GM19239 (cell line): ENCODE measurements around the gene ACSM2A.
"Not testable (repeated sequence)": the region's sequence is repeated elsewhere in the genome, so short reads cannot be mapped to it uniquely, and the experiment has no call there.

ENCODE experiments used
- DNase-seq: peaks from one replicate; pipeline ENCODE4 v3.0.0; 2011; ENCODE audit warnings: low spot score; ENCODE audit not compliant: insufficient read length
- FAIRE-seq: peaks from 2 replicates; lab custom pipeline; 2011; peaks lifted over from hg19 to GRCh38; lab: Jason Lieb, UNC

The ACSM2A gene

DNA sequence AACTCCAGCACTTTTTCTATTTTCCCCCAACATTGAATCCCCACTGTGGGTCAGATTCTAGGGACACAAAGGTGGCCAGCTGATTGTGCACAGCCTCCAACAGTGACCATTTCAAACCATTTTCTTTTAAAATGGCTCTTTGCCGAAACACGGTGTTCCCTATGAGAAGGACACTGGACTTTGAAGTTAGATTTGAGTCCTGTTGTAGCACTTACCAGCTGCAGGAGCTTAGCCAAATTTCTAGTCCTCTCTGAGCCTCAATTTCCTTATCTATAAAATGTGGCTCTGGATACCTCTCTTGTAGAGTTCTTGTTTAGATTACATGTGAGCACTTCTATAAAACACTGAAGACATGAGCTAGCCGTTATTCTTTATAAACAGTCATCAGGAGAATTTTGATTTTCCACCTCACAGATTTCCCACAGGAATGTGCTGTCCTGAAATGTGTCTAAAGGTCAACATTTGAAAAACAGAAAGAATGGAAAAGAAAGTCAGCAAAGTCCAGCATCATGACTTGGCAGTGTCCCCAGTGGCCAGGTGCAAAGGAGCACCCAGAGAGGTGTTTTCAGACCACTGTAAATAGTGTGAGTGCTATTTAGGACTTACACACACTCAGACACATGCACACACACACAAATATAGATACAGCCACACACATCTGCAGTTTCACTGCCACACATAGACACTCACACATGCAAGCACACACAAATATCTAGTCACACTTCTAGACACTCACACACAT lies 4.5 kb upstream of the ACSM2A start:
- DNase-seq, FAIRE-seq: not testable (repeated sequence)

DNA sequence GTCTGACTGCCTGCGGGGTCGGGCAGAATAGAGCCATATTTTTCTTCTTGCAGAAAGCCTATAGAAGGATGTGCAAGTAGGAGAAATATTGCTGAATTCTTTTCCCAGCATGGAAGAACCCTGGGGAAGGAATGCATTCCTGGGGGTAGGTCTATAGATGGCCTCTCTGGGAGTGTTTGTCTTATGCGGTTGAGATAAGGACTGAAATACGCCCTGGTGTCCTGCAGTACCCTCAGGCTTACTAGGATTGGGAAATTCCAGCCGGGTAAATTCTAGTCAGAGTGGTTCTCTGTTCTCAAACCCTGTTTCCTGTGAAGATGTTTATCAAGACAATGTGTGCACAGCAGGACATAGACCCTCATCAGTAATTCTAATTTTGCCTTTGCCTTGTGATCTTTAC lies 2.3 kb downstream of the ACSM2A start:
- not testable (repeated sequence) for DNase-seq, FAIRE-seq

DNA sequence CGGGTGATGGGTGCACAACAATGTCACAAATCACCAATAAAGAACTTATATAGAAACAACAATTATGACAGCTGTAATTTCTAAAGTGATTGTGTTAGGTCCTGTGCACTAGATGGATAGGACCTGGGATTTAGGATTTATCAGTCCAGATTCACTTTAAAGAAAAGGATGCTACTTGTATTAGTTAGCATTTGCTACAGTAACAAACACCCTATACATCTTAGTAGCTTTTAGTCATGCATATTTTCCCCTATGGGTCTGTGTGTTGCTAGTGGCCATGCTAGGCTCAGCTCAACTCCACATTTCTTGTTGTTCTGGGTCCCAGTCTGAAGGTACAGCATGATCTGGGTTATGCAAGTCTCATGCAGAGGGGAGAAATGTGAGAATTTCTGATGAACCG lies 7.9 kb downstream of the ACSM2A start:
- not testable (repeated sequence) for FAIRE-seq, DNase-seq

- FAIRE-seq, DNase-seq: not testable (repeated sequence)
These were observed 9.0 kb downstream of the ACSM2A start for GRCh38 chr16:20460313-20460712.

GRCh38 chr16:20468954-20469353 lies 17.6 kb downstream of the ACSM2A start:
- FAIRE-seq, DNase-seq: not testable (repeated sequence)

- not testable (repeated sequence) for DNase-seq, FAIRE-seq
These were observed 18.6 kb downstream of the ACSM2A start for GRCh38 chr16:20469930-20470329.

GRCh38 chr16:20470732-20471131 lies 19.4 kb downstream of the ACSM2A start:
- DNase-seq, FAIRE-seq: not testable (repeated sequence)

DNA sequence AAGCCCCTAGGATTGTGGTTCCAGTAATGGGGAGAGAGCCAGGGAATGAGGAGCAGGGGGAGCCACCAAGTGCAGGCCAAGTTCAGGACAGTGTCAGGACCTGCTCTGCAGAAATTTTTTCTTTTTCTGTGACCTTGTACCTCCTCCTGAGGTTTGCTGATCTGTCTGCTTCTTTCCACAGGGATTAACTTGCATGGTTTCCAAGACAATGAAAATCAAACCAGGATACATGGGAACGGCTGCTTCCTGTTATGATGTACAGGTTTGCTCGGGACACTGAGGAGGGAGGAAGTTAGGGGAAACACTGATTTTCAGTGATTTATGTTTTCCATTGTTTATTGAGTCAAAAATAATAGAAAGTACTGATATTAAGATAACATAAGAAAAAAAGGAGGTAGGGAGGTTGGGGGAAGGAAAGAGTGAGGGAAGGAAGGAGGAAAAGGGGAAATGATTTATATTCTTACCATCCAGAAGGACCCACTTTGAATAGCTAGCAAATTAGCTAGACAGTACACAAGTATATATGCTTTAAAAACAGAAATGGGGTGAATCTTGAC lies 25.9 kb downstream of the ACSM2A start:
- not testable (repeated sequence) for FAIRE-seq

GRCh38 chr16:20483989-20484388 lies 32.7 kb downstream of the ACSM2A start:
- not testable (repeated sequence) for FAIRE-seq, DNase-seq

More for the DNA sequence above, 25.9 kb downstream of the ACSM2A start:
- not testable (repeated sequence) for DNase-seq

GRCh38 chr16:20484726-20485125 lies 33.4 kb downstream of the ACSM2A start:
- FAIRE-seq (no peak), DNase-seq (no peak)

DNA sequence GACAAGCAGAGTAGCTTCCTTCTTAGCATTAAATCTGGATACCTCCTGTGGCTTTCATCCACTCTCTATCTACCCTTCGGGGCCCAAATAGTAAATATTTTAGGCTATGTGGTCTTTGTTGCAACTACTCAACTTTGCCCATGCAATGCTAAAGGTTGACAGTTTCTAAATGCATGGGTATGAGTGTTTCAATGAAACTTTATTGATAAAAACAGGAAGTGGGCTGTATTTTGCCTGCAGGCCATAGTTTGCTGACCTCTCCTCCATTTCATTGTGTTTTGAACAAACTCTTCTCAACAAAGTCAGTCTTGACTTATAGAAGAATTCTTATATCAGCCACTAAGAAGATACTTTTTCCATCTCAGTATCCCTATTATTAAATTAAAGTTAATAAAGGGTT lies 34.1 kb downstream of the ACSM2A start:
- DNase-seq: no peak
- FAIRE-seq: no peak

GRCh38 chr16:20490994-20491393 lies 39.7 kb downstream of the ACSM2A start:
- DNase-seq, FAIRE-seq: not testable (repeated sequence)

GRCh38 chr16:20491448-20491847 lies 40.1 kb downstream of the ACSM2A start:
- FAIRE-seq, DNase-seq: not testable (repeated sequence)

GRCh38 chr16:20504418-20504817 lies 53.1 kb downstream of the ACSM2A start:
- DNase-seq: no peak
- FAIRE-seq: no peak

DNA sequence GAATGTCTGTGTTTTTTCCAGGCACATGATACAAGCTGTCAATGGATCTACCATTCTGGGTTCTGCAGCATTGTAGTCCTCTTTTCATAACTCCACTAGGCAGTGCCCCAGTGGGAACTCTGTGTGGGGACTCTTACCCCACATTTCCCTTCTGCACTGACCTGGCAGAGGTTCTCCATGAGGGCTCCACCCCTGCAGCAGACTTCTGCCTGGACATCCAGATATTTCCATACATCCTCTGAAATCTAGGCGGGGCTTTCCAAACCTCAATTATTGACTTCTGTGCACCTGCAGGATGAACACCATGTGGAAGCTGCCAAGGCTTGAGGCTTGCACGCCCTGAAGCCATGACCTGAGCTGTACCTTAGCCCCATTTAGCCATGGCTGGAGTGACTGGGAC lies 56.0 kb downstream of the ACSM2A start:
- FAIRE-seq: no peak
- DNase-seq: no peak

- no peak for DNase-seq
- no peak for FAIRE-seq
These were observed 59.0 kb downstream of the ACSM2A start for GRCh38 chr16:20510323-20510722.

GRCh38 chr16:20515688-20516090 lies 64.4 kb downstream of the ACSM2A start:
- no peak for FAIRE-seq
- DNase-seq: no peak

GRCh38 chr16:20517149-20517548 lies 65.8 kb downstream of the ACSM2A start:
- no peak for DNase-seq
- no peak for FAIRE-seq

- FAIRE-seq (no peak), DNase-seq (no peak)
These were observed 67.9 kb downstream of the ACSM2A start for GRCh38 chr16:20519231-20519630.

DNA sequence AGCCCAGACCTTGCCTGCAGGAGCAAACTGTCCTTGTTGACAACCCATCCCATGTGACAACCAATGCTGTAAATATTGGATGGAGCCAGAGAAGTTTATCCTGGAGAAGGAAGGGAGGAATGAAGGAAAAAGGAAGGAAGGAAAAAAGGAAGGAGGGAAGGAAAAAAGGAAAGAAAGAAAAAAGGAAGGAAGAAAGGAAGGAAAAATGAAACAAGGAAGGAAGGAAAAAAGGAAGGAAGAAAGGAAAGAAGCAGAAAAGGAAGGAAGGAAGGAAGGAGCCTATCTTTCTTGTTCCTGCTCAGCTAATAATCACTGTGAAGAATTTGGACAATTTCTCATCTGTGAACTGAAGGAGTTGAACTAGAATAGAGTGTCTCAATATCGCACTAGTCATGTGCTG lies 68.8 kb downstream of the ACSM2A start:
- no peak for DNase-seq

DNA sequence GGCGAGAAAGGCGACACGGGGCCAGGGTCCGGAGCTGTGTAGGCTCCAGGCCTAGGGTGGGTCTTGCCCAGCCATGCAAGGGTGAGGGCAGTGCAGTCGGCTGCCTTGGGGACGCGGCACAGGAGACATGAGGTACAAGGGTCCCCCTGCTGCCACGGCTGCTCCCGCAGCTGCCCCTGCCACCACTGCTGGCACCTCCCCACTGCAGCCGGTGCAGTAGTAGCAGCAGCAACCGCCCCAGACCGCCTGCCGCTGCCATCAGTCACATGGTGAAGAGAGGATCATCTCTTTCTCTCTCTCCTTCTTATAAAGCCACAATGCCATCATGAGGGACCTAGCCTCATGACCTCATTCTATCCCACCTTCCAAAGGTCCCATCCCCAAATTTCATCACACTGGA lies 80.5 kb downstream of the ACSM2A start:
- FAIRE-seq: not testable (repeated sequence)

More for the DNA sequence above, 68.8 kb downstream of the ACSM2A start:
- no peak for FAIRE-seq

More for the DNA sequence above, 80.5 kb downstream of the ACSM2A start:
- DNase-seq: not testable (repeated sequence)
